Measurements from ENCODE around the gene B4GALNT4.

- no peak for TF ChIP-seq CTCF (IDR thresholded peaks at IDR 0.05; ENCODE audit: low read length)
- TF ChIP-seq EZH2 (optimal IDR thresholded peaks at IDR 0.05; ENCODE audit: low read depth, low read length) = no peak
Measured at GRCh38 chr11:417652-418342, 48.5 kb downstream of the B4GALNT4 start.
